Measurements from ENCODE around the gene SEC22C.

DNA sequence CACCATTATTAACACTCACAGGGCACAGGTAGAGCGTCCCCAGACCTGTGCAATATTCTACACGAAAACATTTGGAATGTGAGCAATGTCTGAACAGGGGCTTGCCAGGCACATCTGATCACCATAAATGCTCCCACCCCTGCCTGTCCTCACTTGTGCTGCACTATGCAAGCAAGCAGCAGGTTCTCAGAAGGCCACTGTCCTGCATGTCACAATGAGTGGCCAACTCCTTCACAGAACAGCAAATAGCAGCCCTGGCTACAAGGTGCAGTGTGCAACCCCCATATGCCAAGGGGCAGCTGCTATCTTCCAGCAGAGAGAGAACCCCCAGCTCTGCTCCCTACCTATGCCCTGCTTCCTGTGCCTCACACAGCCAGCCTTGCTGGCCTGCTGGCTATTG lies 32.6 kb downstream of the SEC22C start:
- TF ChIP-seq, protein P1, sequence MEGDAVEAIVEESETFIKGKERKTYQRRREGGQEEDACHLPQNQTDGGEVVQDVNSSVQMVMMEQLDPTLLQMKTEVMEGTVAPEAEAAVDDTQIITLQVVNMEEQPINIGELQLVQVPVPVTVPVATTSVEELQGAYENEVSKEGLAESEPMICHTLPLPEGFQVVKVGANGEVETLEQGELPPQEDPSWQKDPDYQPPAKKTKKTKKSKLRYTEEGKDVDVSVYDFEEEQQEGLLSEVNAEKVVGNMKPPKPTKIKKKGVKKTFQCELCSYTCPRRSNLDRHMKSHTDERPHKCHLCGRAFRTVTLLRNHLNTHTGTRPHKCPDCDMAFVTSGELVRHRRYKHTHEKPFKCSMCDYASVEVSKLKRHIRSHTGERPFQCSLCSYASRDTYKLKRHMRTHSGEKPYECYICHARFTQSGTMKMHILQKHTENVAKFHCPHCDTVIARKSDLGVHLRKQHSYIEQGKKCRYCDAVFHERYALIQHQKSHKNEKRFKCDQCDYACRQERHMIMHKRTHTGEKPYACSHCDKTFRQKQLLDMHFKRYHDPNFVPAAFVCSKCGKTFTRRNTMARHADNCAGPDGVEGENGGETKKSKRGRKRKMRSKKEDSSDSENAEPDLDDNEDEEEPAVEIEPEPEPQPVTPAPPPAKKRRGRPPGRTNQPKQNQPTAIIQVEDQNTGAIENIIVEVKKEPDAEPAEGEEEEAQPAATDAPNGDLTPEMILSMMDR (IDR thresholded peaks at IDR 0.05), result no peak
- TF ChIP-seq, protein P2, sequence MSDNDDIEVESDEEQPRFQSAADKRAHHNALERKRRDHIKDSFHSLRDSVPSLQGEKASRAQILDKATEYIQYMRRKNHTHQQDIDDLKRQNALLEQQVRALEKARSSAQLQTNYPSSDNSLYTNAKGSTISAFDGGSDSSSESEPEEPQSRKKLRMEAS (IDR thresholded peaks at IDR 0.05; ENCODE audit: low read depth), result no peak
- TF ChIP-seq, protein P3, sequence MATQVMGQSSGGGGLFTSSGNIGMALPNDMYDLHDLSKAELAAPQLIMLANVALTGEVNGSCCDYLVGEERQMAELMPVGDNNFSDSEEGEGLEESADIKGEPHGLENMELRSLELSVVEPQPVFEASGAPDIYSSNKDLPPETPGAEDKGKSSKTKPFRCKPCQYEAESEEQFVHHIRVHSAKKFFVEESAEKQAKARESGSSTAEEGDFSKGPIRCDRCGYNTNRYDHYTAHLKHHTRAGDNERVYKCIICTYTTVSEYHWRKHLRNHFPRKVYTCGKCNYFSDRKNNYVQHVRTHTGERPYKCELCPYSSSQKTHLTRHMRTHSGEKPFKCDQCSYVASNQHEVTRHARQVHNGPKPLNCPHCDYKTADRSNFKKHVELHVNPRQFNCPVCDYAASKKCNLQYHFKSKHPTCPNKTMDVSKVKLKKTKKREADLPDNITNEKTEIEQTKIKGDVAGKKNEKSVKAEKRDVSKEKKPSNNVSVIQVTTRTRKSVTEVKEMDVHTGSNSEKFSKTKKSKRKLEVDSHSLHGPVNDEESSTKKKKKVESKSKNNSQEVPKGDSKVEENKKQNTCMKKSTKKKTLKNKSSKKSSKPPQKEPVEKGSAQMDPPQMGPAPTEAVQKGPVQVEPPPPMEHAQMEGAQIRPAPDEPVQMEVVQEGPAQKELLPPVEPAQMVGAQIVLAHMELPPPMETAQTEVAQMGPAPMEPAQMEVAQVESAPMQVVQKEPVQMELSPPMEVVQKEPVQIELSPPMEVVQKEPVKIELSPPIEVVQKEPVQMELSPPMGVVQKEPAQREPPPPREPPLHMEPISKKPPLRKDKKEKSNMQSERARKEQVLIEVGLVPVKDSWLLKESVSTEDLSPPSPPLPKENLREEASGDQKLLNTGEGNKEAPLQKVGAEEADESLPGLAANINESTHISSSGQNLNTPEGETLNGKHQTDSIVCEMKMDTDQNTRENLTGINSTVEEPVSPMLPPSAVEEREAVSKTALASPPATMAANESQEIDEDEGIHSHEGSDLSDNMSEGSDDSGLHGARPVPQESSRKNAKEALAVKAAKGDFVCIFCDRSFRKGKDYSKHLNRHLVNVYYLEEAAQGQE (IDR thresholded peaks at IDR 0.05; ENCODE audit: low read depth, low read length), result no peak
- TF ChIP-seq, protein P4, sequence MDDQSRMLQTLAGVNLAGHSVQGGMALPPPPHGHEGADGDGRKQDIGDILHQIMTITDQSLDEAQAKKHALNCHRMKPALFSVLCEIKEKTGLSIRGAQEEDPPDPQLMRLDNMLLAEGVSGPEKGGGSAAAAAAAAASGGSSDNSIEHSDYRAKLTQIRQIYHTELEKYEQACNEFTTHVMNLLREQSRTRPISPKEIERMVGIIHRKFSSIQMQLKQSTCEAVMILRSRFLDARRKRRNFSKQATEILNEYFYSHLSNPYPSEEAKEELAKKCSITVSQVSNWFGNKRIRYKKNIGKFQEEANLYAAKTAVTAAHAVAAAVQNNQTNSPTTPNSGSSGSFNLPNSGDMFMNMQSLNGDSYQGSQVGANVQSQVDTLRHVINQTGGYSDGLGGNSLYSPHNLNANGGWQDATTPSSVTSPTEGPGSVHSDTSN (IDR thresholded peaks at IDR 0.05), result no peak
- TF ChIP-seq NFIC (IDR thresholded peaks at IDR 0.05; ENCODE audit: borderline replicate concordance) (no peak), FOXM1 (IDR thresholded peaks at IDR 0.05; ENCODE audit: low read depth) (no peak), RCOR1 (IDR thresholded peaks at IDR 0.05; ENCODE audit: low read length) (no peak), POLR2AphosphoS5 (IDR thresholded peaks at IDR 0.05; ENCODE audit: low read depth, low read length) (no peak), RAD21 (IDR thresholded peaks at IDR 0.05; ENCODE audit: low read length) (no peak), TEAD4 (IDR thresholded peaks at IDR 0.05; ENCODE audit: borderline replicate concordance, insufficient read depth) (no peak), TAF1 (IDR thresholded peaks at IDR 0.05; ENCODE audit: borderline replicate concordance, low read depth, low read length) (no peak), TCF12 (IDR thresholded peaks at IDR 0.05) (no peak), JUND (IDR thresholded peaks at IDR 0.05) (no peak)
- TF ChIP-seq, protein P5, sequence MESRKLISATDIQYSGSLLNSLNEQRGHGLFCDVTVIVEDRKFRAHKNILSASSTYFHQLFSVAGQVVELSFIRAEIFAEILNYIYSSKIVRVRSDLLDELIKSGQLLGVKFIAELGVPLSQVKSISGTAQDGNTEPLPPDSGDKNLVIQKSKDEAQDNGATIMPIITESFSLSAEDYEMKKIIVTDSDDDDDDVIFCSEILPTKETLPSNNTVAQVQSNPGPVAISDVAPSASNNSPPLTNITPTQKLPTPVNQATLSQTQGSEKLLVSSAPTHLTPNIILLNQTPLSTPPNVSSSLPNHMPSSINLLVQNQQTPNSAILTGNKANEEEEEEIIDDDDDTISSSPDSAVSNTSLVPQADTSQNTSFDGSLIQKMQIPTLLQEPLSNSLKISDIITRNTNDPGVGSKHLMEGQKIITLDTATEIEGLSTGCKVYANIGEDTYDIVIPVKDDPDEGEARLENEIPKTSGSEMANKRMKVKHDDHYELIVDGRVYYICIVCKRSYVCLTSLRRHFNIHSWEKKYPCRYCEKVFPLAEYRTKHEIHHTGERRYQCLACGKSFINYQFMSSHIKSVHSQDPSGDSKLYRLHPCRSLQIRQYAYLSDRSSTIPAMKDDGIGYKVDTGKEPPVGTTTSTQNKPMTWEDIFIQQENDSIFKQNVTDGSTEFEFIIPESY (IDR thresholded peaks at IDR 0.05; ENCODE audit: borderline replicate concordance, low read depth), result no peak

Data from SK-N-SH (cell line).